ENCODE data around the gene ITM2B. TPM values are rescaled to one million over a fixed set of nuclear protein-coding genes. Genes with fewer than 3 reads are reported as not detected.

The ITM2B gene
- total RNA-seq, 4 donors from 2014 or later: 117 to 352 (median 310) TPM

GRCh38 chr13:48252176-48252575 is 19.2 kb downstream of the ITM2B start:
- Histone ChIP-seq H3K36me3 (peaks cover 0 to 31% (median 16%) of the 10 kb centered on the region in 4 donors), H3K27ac (peak overlapping the region in 1 of 4 donors; percentile 11), H3K4me1 (peaks cover 0 to 44% (median 11%) of the 10 kb centered on the region in 4 donors), H3K27me3 (no peaks in the 10 kb centered on the region), H3K4me3 (no peak overlapping the region), H3K9me3 (no peaks in the 10 kb centered on the region)
- 83 to 91% methylated on average over 6 to 10 of the region's 10 CpGs for WGBS, 2 donors (ENCODE audit: low coverage in 1 of 2)
- no peak for DNase-seq
- TF ChIP-seq, protein P1, sequence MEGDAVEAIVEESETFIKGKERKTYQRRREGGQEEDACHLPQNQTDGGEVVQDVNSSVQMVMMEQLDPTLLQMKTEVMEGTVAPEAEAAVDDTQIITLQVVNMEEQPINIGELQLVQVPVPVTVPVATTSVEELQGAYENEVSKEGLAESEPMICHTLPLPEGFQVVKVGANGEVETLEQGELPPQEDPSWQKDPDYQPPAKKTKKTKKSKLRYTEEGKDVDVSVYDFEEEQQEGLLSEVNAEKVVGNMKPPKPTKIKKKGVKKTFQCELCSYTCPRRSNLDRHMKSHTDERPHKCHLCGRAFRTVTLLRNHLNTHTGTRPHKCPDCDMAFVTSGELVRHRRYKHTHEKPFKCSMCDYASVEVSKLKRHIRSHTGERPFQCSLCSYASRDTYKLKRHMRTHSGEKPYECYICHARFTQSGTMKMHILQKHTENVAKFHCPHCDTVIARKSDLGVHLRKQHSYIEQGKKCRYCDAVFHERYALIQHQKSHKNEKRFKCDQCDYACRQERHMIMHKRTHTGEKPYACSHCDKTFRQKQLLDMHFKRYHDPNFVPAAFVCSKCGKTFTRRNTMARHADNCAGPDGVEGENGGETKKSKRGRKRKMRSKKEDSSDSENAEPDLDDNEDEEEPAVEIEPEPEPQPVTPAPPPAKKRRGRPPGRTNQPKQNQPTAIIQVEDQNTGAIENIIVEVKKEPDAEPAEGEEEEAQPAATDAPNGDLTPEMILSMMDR (IDR thresholded peaks at IDR 0.05): no peak
- TF ChIP-seq POLR2AphosphoS5 (IDR thresholded peaks at IDR 0.05) (no peak), POLR2A (IDR thresholded peaks at IDR 0.05) (no peak), EP300 (IDR thresholded peaks at IDR 0.05; ENCODE audit: low read depth) (no peak)
- in situ Hi-C loops (cut with MboI; ENCODE audit: low pct_ligation_motif_present in 1 of 4, low pct_unique_long_range_greater_than_20kb in 1 of 4, low sequenced_read_pairs in 3 of 4): no loop called here
- intact Hi-C loops (cut with DNase I; ENCODE audit: low total_unique reads): no loop called here

DNA sequence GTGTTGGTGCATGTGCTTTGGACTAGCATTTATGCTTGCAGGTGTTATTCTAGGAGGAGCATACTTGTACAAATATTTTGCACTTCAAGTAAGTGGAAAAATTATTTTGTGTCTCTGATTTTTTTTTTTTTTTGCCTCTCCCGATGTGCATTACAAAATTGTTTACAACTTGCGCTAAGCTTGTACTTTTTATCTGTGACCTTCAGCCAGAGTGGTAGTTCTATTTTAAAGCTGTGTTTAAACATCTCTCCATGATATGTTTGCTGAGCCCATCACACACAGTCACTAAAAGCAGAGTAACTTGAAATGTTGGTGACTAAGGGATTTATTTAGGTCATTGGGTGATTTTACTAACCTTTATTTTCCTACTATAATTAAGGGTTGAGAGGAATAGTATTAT is 20.8 kb downstream of the ITM2B start:
- no peak for DNase-seq
- Histone ChIP-seq H3K4me3 (no peak overlapping the region), H3K9me3 (no peaks in the 10 kb centered on the region), H3K4me1 (peaks cover 0 to 29% (median 10%) of the 10 kb centered on the region in 4 donors), H3K27me3 (no peaks in the 10 kb centered on the region), H3K27ac (no peak overlapping the region), H3K36me3 (peaks cover 0 to 48% (median 23%) of the 10 kb centered on the region in 4 donors)
- in situ Hi-C loops (cut with MboI; ENCODE audit: low pct_ligation_motif_present in 1 of 4, low pct_unique_long_range_greater_than_20kb in 1 of 4, low sequenced_read_pairs in 3 of 4): no loop called here
- no peak for TF ChIP-seq POLR2A (IDR thresholded peaks at IDR 0.05)
- TF ChIP-seq, protein P1 (IDR thresholded peaks at IDR 0.05): no peak
- 20 to 52% methylated on average over 1 to 2 of the region's 2 CpGs for WGBS, 2 donors (ENCODE audit: low coverage in 1 of 2)
- intact Hi-C loops (cut with DNase I; ENCODE audit: low total_unique reads): no loop called here

GRCh38 chr13:48255090-48255489 is 22.1 kb downstream of the ITM2B start:
- H3K9me3 ChIP-seq: no peaks in the 10 kb centered on the region
- 97 to 100% methylated on average over 3 to 13 of the region's 13 CpGs for WGBS, 2 donors (ENCODE audit: low coverage in 1 of 2)
- TF ChIP-seq POLR2AphosphoS5 (IDR thresholded peaks at IDR 0.05) (no peak), POLR2A (IDR thresholded peaks at IDR 0.05) (no peak), EP300 (IDR thresholded peaks at IDR 0.05; ENCODE audit: low read depth) (no peak)
- TF ChIP-seq, protein P1 (IDR thresholded peaks at IDR 0.05): no peak
- H3K27me3 ChIP-seq: no peaks in the 10 kb centered on the region
- DNase-seq: no peak
- H3K4me3 ChIP-seq: no peak overlapping the region
- peaks cover 0 to 29% (median 10%) of the 10 kb centered on the region in 4 donors for H3K4me1 ChIP-seq
- intact Hi-C loops (cut with DNase I; ENCODE audit: low total_unique reads) (no loop called here), in situ Hi-C loops (cut with MboI; ENCODE audit: low pct_ligation_motif_present in 1 of 4, low pct_unique_long_range_greater_than_20kb in 1 of 4, low sequenced_read_pairs in 3 of 4) (no loop called here)
- no peak overlapping the region for H3K27ac ChIP-seq
- peaks cover 0 to 60% (median 23%) of the 10 kb centered on the region in 4 donors for H3K36me3 ChIP-seq

DNA sequence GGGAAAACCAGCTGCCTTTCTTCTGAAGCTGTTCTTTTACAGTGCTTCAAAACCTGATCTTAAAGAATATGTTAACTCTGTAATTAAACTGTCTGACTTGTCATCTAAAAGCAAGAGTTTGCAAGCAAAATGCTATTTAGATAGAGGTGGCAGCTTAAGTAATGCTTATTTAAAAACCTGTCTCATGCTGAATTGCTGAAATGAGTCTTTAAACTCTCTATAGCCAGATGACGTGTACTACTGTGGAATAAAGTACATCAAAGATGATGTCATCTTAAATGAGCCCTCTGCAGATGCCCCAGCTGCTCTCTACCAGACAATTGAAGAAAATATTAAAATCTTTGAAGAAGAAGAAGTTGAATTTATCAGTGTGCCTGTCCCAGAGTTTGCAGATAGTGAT is 22.9 kb downstream of the ITM2B start:
- Histone ChIP-seq H3K27ac (no peak overlapping the region), H3K4me3 (no peak overlapping the region), H3K27me3 (no peaks in the 10 kb centered on the region), H3K4me1 (peaks cover 0 to 26% (median 8%) of the 10 kb centered on the region in 4 donors), H3K36me3 (peaks cover 0 to 69% (median 27%) of the 10 kb centered on the region in 4 donors), H3K9me3 (no peaks in the 10 kb centered on the region)
- no peak for DNase-seq
- TF ChIP-seq POLR2A (IDR thresholded peaks at IDR 0.05): no peak
- no peak for TF ChIP-seq POLR2AphosphoS5 (IDR thresholded peaks at IDR 0.05)
- TF ChIP-seq, protein P1 (IDR thresholded peaks at IDR 0.05): no peak
- TF ChIP-seq EP300 (IDR thresholded peaks at IDR 0.05; ENCODE audit: low read depth): no peak
- intact Hi-C loops (cut with DNase I; ENCODE audit: low total_unique reads) (no loop called here), in situ Hi-C loops (cut with MboI; ENCODE audit: low pct_ligation_motif_present in 1 of 4, low pct_unique_long_range_greater_than_20kb in 1 of 4, low sequenced_read_pairs in 3 of 4) (no loop called here)
- WGBS, 2 donors (ENCODE audit: low coverage in 1 of 2): 45 to 63% methylated on average over 1 of the region's 1 CpG

Measured in transverse colon (tissue), 4 donors.